Psoas muscle (tissue), 8 donors: ENCODE measurements around the gene MAMLD1. TPM values are rescaled to one million over a fixed set of nuclear protein-coding genes. Genes with fewer than 3 reads are reported as not detected.

ENCODE experiments used
- ATAC-seq, 4 donors: fragments of 200-7000 bp; cut with Tn5 transposase; one replicate each; pipeline ENCODE4 v1.9.1; 2020; ENCODE audit warnings: moderate library complexity in 3 of 4, mild to moderate bottlenecking in 2 of 4
- DNase-seq, 2 donors: peaks; one replicate each; pipeline ENCODE4 v3.0.0-alpha.2; 2020
- H3K27ac ChIP-seq: fragments of 200-600 bp; one replicate; pipeline ENCODE4 v1.8.0; 2022
- H3K27me3 ChIP-seq, 3 donors: fragments of 200-600 bp in 1 of 3; one replicate each; pipeline versions ENCODE4 v1.6.1 to v1.8.0; 2013 to 2022; ENCODE audit warnings: low read length in 2 of 3, mild to moderate bottlenecking in 2 of 3, moderate library complexity in 1 of 3; ENCODE audit not compliant: insufficient read depth in 3 of 3
- H3K36me3 ChIP-seq, 2 donors: fragments of 200-600 bp in 1 of 2; one replicate each; pipeline versions ENCODE4 v1.6.1 to v1.8.0; 2013 to 2022; ENCODE audit warnings: low read depth in 1 of 2, mild to moderate bottlenecking in 1 of 2, moderate library complexity in 1 of 2; ENCODE audit not compliant: insufficient read depth in 1 of 2
- H3K4me1 ChIP-seq: fragments of 200-600 bp; one replicate; pipeline ENCODE4 v1.8.0; 2022
- H3K4me3 ChIP-seq: fragments of 200-600 bp; one replicate; pipeline ENCODE4 v1.8.0; 2022; ENCODE audit warnings: mild to moderate bottlenecking
- H3K9me3 ChIP-seq: fragments of 200-600 bp; one replicate; pipeline ENCODE4 v1.8.0; 2022
- CTCF ChIP-seq: fragments of 200-600 bp; IDR thresholded peaks from one replicate; pipeline ENCODE4 v1.8.0; 2022; ENCODE audit warnings: antibody characterized with exemption
- WGBS, 3 donors: extraction: QIAGEN DNeasy Blood & Tissue Kit; methylation state at CpG; one replicate each; pipeline versions ENCODE4 v1.1.6 to v1.1.7; 2013; 5-methylcytosine and 5-hydroxymethylcytosine counted together
- intact Hi-C, 2 donors: fragments of 100-400 bp; cut with DNase I; formaldehyde crosslinking; loops; one replicate each; pipeline versions ENCODE4 v1.11.0 to v1.14.2; 2022
- polyA plus RNA-seq, 3 donors: library from polyadenylated mRNA; stranded (reverse); fragments of 200-250 nt; gene quantifications; one replicate each; pipeline ENCODE4 v1.2.3, GENCODE V29; 2013
- total RNA-seq, 4 donors: library from RNA; stranded (reverse); fragmentation: NEBNext Ultra II Directional in 2 of 4; extraction: Animal tissue kit (Norgen Biotek cat#: 25700) in 2 of 4; gene quantifications; one replicate each; pipeline versions ENCODE4 v1.2.1 to v1.2.4, GENCODE V29; 2021 to 2023
- donor health status: healthy with polysubstance abuse.
- donor health status: DM: no; HTN: no; CAD: no; lungs with moderate emphysema.
- donor health status: Bipolar disorder and iron deficiency.
- donor health status: healthy.
- donor health status: DM: yes; HTN: yes; CAD: no.
- donor health status: DM: no; HTN: no; CAD: no.
- donor health status: DM: no; HTN: no; CAD: no.
- donor health status: DM: yes; HTN: yes; CAD: no.

Gene MAMLD1
- total and polyA plus RNA-seq, 7 donors, result 1.3 to 4.5 (median 2.2) TPM

- TF ChIP-seq CTCF, result no peak
- Histone ChIP-seq H3K4me3 (no peak overlapping the region), H3K27me3 (no peaks in the 10 kb centered on the region), H3K4me1 (peaks cover 3% of the 10 kb centered on the region), H3K9me3 (no peaks in the 10 kb centered on the region), H3K27ac (no peak overlapping the region), H3K36me3 (no peaks in the 10 kb centered on the region)
- intact Hi-C loops, result no loop called here
- WGBS, 3 donors, result 47 to 88% (median 78%) methylated on average over 3 to 4 of the region's 4 CpGs
- DNase-seq (no peak), ATAC-seq (no peak)
Observed at GRCh38 chrX:150405576-150405975, 42.5 kb downstream of the MAMLD1 start.

- WGBS, 3 donors, result 76 to 94% (median 94%) methylated on average over 6 of the region's 6 CpGs
- Histone ChIP-seq H3K27me3 (no peaks in the 10 kb centered on the region), H3K4me1 (peaks cover 3% of the 10 kb centered on the region), H3K36me3 (no peaks in the 10 kb centered on the region), H3K27ac (no peak overlapping the region), H3K4me3 (no peak overlapping the region), H3K9me3 (no peaks in the 10 kb centered on the region)
- TF ChIP-seq CTCF, result no peak
- intact Hi-C loops, result no loop called here
- ATAC-seq, result no peak
- no peak for DNase-seq
Observed at GRCh38 chrX:150406596-150406995, 43.5 kb downstream of the MAMLD1 start.

GRCh38 chrX:150408007-150408406 is 44.9 kb downstream of the MAMLD1 start:
- Histone ChIP-seq H3K27me3 (no peaks in the 10 kb centered on the region), H3K27ac (no peak overlapping the region), H3K9me3 (no peaks in the 10 kb centered on the region), H3K4me1 (peaks cover 3% of the 10 kb centered on the region), H3K4me3 (no peak overlapping the region), H3K36me3 (no peaks in the 10 kb centered on the region)
- no peak for TF ChIP-seq CTCF
- DNase-seq (no peak), ATAC-seq (no peak)
- intact Hi-C loops, result no loop called here
- WGBS, 3 donors, result 63 to 93% (median 89%) methylated on average over 5 of the region's 5 CpGs

GRCh38 chrX:150408561-150408960 is 45.4 kb downstream of the MAMLD1 start:
- 71 to 88% (median 83%) methylated on average over 2 of the region's 2 CpGs for WGBS, 3 donors
- Histone ChIP-seq H3K27me3 (no peaks in the 10 kb centered on the region), H3K9me3 (no peaks in the 10 kb centered on the region), H3K4me3 (no peak overlapping the region), H3K27ac (no peak overlapping the region), H3K4me1 (peaks cover 3% of the 10 kb centered on the region), H3K36me3 (no peaks in the 10 kb centered on the region)
- no peak for TF ChIP-seq CTCF
- DNase-seq, result no peak
- intact Hi-C loops, result no loop called here
- ATAC-seq, result no peak

- 57 to 76% (median 60%) methylated on average over 3 of the region's 3 CpGs for WGBS, 3 donors
- H3K9me3 ChIP-seq, result no peaks in the 10 kb centered on the region
- H3K4me3 ChIP-seq, result no peak overlapping the region
- H3K27me3 ChIP-seq, result no peaks in the 10 kb centered on the region
- no peaks in the 10 kb centered on the region for H3K36me3 ChIP-seq
- H3K4me1 ChIP-seq, result peaks cover 3% of the 10 kb centered on the region
- intact Hi-C loops, result no loop called here
- no peak overlapping the region for H3K27ac ChIP-seq
- TF ChIP-seq CTCF, result no peak
- ATAC-seq (no peak), DNase-seq (no peak)
Observed at GRCh38 chrX:150409486-150409885, 46.4 kb downstream of the MAMLD1 start.
